Spleen (tissue), 11 donors: ENCODE measurements around the gene CEP152. TPM values are rescaled to one million over a fixed set of nuclear protein-coding genes. Genes with fewer than 3 reads are reported as not detected.

Experiments
- DNase-seq: peaks from one replicate; pipeline ENCODE4 v3.0.0-alpha.2; 2020
- H3K27ac ChIP-seq, 8 donors: fragments of 200-600 bp; sonication (generic) in 7 of 8; 1 replicate in 4 of 8; 2 replicates in 4 of 8; pipeline versions ENCODE4 v1.5.0 to v1.8.0; 2016 to 2021; ENCODE audit warnings: inconsistent platforms in 4 of 8, mild to moderate bottlenecking in 4 of 8, moderate library complexity in 1 of 8
- H3K27me3 ChIP-seq, 7 donors: fragments of 200-600 bp; sonication (generic) in 6 of 7; replicated peaks in 1 of 7; 1 replicate in 4 of 7; 2 replicates in 3 of 7; pipeline versions ENCODE4 v1.5.0 to v1.8.0; 2016 to 2021; ENCODE audit warnings: inconsistent platforms in 3 of 7, mild to moderate bottlenecking in 1 of 7
- H3K36me3 ChIP-seq, 6 donors: fragments of 200-600 bp; sonication (generic) in 5 of 6; 1 replicate in 4 of 6; 2 replicates in 2 of 6; pipeline versions ENCODE4 v1.5.0 to v1.8.0; 2016 to 2021; ENCODE audit warnings: inconsistent platforms in 2 of 6
- H3K4me1 ChIP-seq, 6 donors: fragments of 200-600 bp; sonication (generic) in 5 of 6; 1 replicate in 3 of 6; 2 replicates in 3 of 6; pipeline versions ENCODE4 v1.5.0 to v1.8.0; 2016 to 2021; ENCODE audit warnings: inconsistent platforms in 3 of 6
- H3K4me3 ChIP-seq, 8 donors: fragments of 200-600 bp; sonication (generic) in 7 of 8; 1 replicate in 4 of 8; 2 replicates in 4 of 8; pipeline versions ENCODE4 v1.5.0 to v1.8.0; 2016 to 2021; ENCODE audit warnings: inconsistent platforms in 4 of 8, mild to moderate bottlenecking in 4 of 8, moderate library complexity in 2 of 8
- H3K9me3 ChIP-seq, 8 donors: fragments of 200-600 bp; sonication (generic) in 7 of 8; 1 replicate in 4 of 8; 2 replicates in 4 of 8; pipeline versions ENCODE4 v1.5.0 to v1.8.0; 2016 to 2021; ENCODE audit warnings: inconsistent platforms in 4 of 8
- POLR2A ChIP-seq, 3 donors: fragments of 450-650 bp; IDR thresholded peaks; one replicate each; pipeline ENCODE4 v1.5.1; 2017; ENCODE audit warnings: antibody characterized with exemption in 3 of 3, mild to moderate bottlenecking in 1 of 3
- POLR2AphosphoS5 ChIP-seq, 3 donors: sonication (generic); formaldehyde crosslinking; IDR thresholded peaks; one replicate each; pipeline ENCODE4 v1.5.1; 2017; ENCODE audit warnings: antibody characterized with exemption in 3 of 3
- WGBS, 5 donors: extraction: QIAGEN DNeasy Blood & Tissue Kit in 3 of 5; methylation state at CpG; one replicate each; pipeline versions ENCODE4 v1.1.5 to v1.1.7; 2013 to 2018; 5-methylcytosine and 5-hydroxymethylcytosine counted together
- intact Hi-C: fragments of 100-400 bp; cut with DNase I; formaldehyde crosslinking; loops from one replicate; pipeline ENCODE4 v1.15.0; 2023; ENCODE audit warnings: low total_unique reads
- polyA plus RNA-seq, 3 donors: library from polyadenylated mRNA; stranded (reverse); fragments of 200-250 nt; gene quantifications; one replicate each; pipeline ENCODE4 v1.2.1, GENCODE V29; 2013
- total RNA-seq, 7 donors: library from RNA; depleted of rRNA in 3 of 7; stranded (reverse); fragments of >200 nt in 3 of 7; fragmentation: NEBNext Ultra II Directional in 4 of 7; extraction: Animal tissue kit (Norgen Biotek cat#: 25700) in 4 of 7; gene quantifications; one replicate each; pipeline versions ENCODE4 v1.1.0 to v1.2.1, GENCODE V29; 2016 to 2021
- TF ChIP-seq, protein P1 (sequence below), 11 experiments: fragments of 200-600 bp in 7 of 11; fragments of 450-650 bp in 4 of 11; sonication (generic) in 4 of 11; IDR thresholded peaks in 8 of 11; conservative IDR thresholded peaks in 3 of 11; 1 replicate in 7 of 11; 2 replicates in 4 of 11; pipeline versions ENCODE4 v1.4.0 to v1.8.0; 2016 to 2021; ENCODE audit warnings: antibody characterized with exemption in 11 of 11, inconsistent platforms in 4 of 11, mild to moderate bottlenecking in 1 of 11
- donor health status: healthy with polysubstance abuse.
- donor health status: DM: no; HTN: no; CAD: no; lungs with moderate emphysema.
- donor health status: DM: no; HTN: no; CAD: no.
- donor health status: Bipolar disorder and iron deficiency.
- donor health status: healthy.
- donor health status: DM: no; HTN: no; CAD: no.
- donor health status: DM: yes; HTN: yes; CAD: no.

The CEP152 gene
- total and polyA plus RNA-seq, 10 donors, result 1.2 to 15.1 (median 7.5) TPM

DNA sequence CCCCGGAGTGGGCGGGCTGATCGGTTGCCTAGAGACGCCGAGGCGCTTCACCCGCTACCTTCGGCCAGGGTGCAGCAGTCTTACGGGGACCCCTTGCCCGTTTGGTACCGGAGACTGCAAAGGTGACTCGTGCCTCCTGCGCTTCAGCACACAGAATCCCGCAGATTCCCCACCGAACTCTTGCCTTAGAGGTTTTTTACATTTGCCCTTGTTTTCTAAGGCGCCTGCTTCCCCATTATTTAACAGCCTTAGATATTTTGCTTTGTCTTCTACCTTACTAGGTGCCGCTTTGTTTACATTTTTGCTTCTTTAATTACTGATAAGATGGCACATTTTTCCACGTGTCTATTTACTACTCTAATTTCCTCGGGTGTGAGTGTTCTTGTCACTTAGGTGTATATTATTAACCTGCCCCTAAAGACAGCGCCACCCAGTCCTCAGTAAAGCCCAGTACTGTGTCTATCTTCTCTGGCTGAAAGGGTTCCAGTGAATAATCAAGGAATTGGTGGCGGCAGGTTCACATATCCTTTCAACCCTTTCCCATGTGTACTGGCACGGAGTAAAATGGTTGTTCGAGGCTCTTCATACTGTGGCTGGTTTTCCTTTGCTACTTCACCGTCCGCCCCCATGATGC lies 573 bp upstream of the CEP152 start:
- intact Hi-C loops, result loop anchor here (5.0 kb wide), 1 partner anchor 236 kb away; the partner anchor contains the start of gene SECISBP2L
- Histone ChIP-seq H3K9me3 (no peaks in the 10 kb centered on the region), H3K27ac (peak overlapping the region in 3 of 8 donors; percentile 83 to 87 (median 87)), H3K36me3 (no peaks in the 10 kb centered on the region), H3K27me3 (peaks cover 0 to 4% (median 0%) of the 10 kb centered on the region in 7 donors), H3K4me1 (peaks cover 6 to 30% (median 18%) of the 10 kb centered on the region in 6 donors), H3K4me3 (peak overlapping the region; percentile 63 to 97 (median 83))
- no peak for DNase-seq
- WGBS, 5 donors, result 11 to 13% (median 13%) methylated on average over 25 of the region's 25 CpGs
- TF ChIP-seq, protein P1, sequence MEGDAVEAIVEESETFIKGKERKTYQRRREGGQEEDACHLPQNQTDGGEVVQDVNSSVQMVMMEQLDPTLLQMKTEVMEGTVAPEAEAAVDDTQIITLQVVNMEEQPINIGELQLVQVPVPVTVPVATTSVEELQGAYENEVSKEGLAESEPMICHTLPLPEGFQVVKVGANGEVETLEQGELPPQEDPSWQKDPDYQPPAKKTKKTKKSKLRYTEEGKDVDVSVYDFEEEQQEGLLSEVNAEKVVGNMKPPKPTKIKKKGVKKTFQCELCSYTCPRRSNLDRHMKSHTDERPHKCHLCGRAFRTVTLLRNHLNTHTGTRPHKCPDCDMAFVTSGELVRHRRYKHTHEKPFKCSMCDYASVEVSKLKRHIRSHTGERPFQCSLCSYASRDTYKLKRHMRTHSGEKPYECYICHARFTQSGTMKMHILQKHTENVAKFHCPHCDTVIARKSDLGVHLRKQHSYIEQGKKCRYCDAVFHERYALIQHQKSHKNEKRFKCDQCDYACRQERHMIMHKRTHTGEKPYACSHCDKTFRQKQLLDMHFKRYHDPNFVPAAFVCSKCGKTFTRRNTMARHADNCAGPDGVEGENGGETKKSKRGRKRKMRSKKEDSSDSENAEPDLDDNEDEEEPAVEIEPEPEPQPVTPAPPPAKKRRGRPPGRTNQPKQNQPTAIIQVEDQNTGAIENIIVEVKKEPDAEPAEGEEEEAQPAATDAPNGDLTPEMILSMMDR (IDR thresholded peaks at IDR 0.05 in 8 of 11, conservative IDR thresholded peaks at IDR 0.05 in 3 of 11), result no peak
- peak in 1 of 3 donors; percentile 42 for TF ChIP-seq POLR2AphosphoS5 (IDR thresholded peaks at IDR 0.05)

DNA sequence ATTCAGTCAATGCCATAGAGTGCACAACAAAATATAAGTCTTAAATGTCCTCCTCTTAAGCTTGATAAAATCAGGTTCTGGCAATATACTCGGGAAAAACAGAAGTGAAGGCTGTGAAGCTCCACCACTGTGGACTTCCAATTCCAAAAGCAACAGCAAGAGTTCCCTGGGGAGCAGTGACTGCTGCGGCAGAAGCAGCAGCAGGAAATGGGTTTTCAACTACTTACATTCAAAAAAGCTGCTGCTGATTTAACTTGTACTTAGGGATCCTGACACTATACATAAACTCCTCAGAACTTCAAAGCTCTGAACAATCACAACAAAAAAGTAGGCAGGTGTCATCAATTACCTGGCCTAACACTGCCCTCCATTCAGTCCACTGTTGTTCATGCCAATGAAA lies 4.7 kb downstream of the CEP152 start:
- no peak for DNase-seq

DNA sequence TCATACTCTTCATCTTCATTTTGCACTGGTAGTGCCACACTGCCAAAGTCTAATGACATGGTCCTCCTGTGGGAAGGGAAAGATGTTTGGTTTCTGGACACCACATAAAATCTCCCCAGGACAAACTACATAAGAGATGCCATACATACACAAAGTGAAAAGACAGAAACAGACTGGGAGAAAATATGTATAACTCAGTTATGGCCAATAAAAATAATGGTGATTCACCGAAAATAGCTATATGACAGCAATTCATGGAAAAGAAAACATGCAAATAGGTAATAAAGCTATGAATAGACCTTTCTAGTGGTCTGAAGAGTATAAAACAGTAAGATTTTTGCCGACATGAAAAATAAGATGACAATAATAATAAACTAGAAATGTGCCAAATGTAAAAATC lies 5.3 kb downstream of the CEP152 start:
- Histone ChIP-seq H3K4me3 (no peak overlapping the region), H3K27ac (no peak overlapping the region), H3K4me1 (peaks cover 4 to 41% (median 18%) of the 10 kb centered on the region in 6 donors), H3K36me3 (peaks cover 0 to 19% (median 1%) of the 10 kb centered on the region in 6 donors), H3K9me3 (no peaks in the 10 kb centered on the region), H3K27me3 (no peaks in the 10 kb centered on the region)
- intact Hi-C loops, result no loop called here
- WGBS, 5 donors, result 49 to 95% (median 51%) methylated on average over 2 of the region's 2 CpGs
- TF ChIP-seq POLR2AphosphoS5 (IDR thresholded peaks at IDR 0.05) (no peak), POLR2A (IDR thresholded peaks at IDR 0.05) (no peak)
- TF ChIP-seq, protein P1 (IDR thresholded peaks at IDR 0.05 in 8 of 11, conservative IDR thresholded peaks at IDR 0.05 in 3 of 11), result no peak
- DNase-seq, result no peak

More for the DNA sequence above, 4.7 kb downstream of the CEP152 start:
- TF ChIP-seq POLR2AphosphoS5 (IDR thresholded peaks at IDR 0.05) (no peak), POLR2A (IDR thresholded peaks at IDR 0.05) (no peak)
- TF ChIP-seq, protein P1 (IDR thresholded peaks at IDR 0.05 in 8 of 11, conservative IDR thresholded peaks at IDR 0.05 in 3 of 11), result no peak
- Histone ChIP-seq H3K9me3 (no peaks in the 10 kb centered on the region), H3K27ac (no peak overlapping the region), H3K4me3 (no peak overlapping the region), H3K27me3 (no peaks in the 10 kb centered on the region), H3K4me1 (peaks cover 4 to 36% (median 15%) of the 10 kb centered on the region in 6 donors), H3K36me3 (peaks cover 0 to 19% (median 1%) of the 10 kb centered on the region in 6 donors)
- WGBS, 5 donors, result 29 to 53% (median 41%) methylated on average over 2 of the region's 2 CpGs
- intact Hi-C loops, result no loop called here

DNA sequence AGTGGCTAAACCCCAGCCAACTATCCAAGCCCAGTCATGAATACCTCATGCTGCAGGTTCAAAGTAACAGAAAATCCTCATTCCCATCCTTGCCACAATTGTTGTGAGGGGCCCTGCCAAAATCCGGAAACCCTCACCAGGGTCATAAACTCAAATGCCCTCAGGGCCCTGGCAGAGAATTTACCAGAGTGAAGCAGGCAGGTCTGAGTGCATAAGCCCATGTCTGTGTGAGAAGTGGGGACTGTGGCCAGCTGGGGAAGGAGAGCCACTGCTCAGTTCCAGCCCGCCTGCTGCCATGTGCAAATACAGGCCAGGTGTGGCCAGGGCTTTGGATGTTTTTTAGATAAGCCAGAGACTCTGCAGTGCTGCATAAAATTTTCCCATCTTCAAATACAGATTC lies 7.0 kb downstream of the CEP152 start:
- intact Hi-C loops, result loop anchor here (5.0 kb wide), 1 partner anchor 447 kb away; no protein-coding TSS in a partner anchor
- WGBS, 5 donors, result 94 to 100% (median 97%) methylated on average over 2 of the region's 2 CpGs
- TF ChIP-seq POLR2AphosphoS5 (IDR thresholded peaks at IDR 0.05) (no peak), POLR2A (IDR thresholded peaks at IDR 0.05) (no peak)
- TF ChIP-seq, protein P1 (IDR thresholded peaks at IDR 0.05 in 8 of 11, conservative IDR thresholded peaks at IDR 0.05 in 3 of 11), result no peak

More for the DNA sequence above, 7.0 kb downstream of the CEP152 start:
- DNase-seq, result no peak
- peaks cover 0 to 29% (median 7%) of the 10 kb centered on the region in 6 donors for H3K4me1 ChIP-seq
- H3K9me3 ChIP-seq, result no peaks in the 10 kb centered on the region
- peaks cover 0 to 19% (median 1%) of the 10 kb centered on the region in 6 donors for H3K36me3 ChIP-seq
- no peak overlapping the region for H3K4me3 ChIP-seq
- H3K27me3 ChIP-seq, result no peaks in the 10 kb centered on the region
- H3K27ac ChIP-seq, result no peak overlapping the region
